ENCODE results near the gene JADE1.

GRCh38 chr4:128904821-128905220 is 95.3 kb downstream of the JADE1 start:
- no peak for TF ChIP-seq CTCF (IDR thresholded peaks at IDR 0.05)
- TF ChIP-seq RCOR1 (IDR thresholded peaks at IDR 0.05; ENCODE audit: low read depth, low read length), result no peak
- no peak for TF ChIP-seq EHF (CRISPR knock-in tag; IDR thresholded peaks at IDR 0.05)
- no peak for TF ChIP-seq MYC (IDR thresholded peaks at IDR 0.05; ENCODE audit: borderline replicate concordance, low read length)
- TF ChIP-seq CHD2 (IDR thresholded peaks at IDR 0.05; ENCODE audit: low read length, partially characterized antibody), result no peak
- TF ChIP-seq ZFP36 (IDR thresholded peaks at IDR 0.05; ENCODE audit: borderline replicate concordance, partially characterized antibody), result no peak
- TF ChIP-seq POLR2A (IDR thresholded peaks at IDR 0.05; ENCODE audit: low read length), result no peak
- no peak for TF ChIP-seq EP300 (IDR thresholded peaks at IDR 0.05)
- no peak for TF ChIP-seq HOXA7 (CRISPR knock-in tag; IDR thresholded peaks at IDR 0.05)
- TF ChIP-seq RNF2 (IDR thresholded peaks at IDR 0.05; ENCODE audit: borderline replicate concordance, low read depth), result no peak
- no peak for TF ChIP-seq ZSCAN20 (CRISPR knock-in tag; IDR thresholded peaks at IDR 0.05)
- TF ChIP-seq CHD4 (IDR thresholded peaks at IDR 0.05; ENCODE audit: borderline replicate concordance), result no peak
